Measurements from ENCODE around the gene GAS7.

The GAS7 gene

GRCh38 chr17:10198509-10199249, at the start of gene GAS7:
TSS of gene GAS7 (minus strand) at chr17:10198606.
- DNase-seq = peak; percentile 64

- no peak for DNase-seq
These were observed 49.4 kb upstream of the GAS7 start for GRCh38 chr17:10247810-10248209.

GRCh38 chr17:10243883-10244844, 45.8 kb upstream of the GAS7 start:
- DNase-seq = no peak

GRCh38 chr17:10241781-10242180, 43.4 kb upstream of the GAS7 start:
- DNase-seq = no peak

GRCh38 chr17:10238661-10239060, 40.3 kb upstream of the GAS7 start:
- no peak for DNase-seq

GRCh38 chr17:10234033-10234432, 35.6 kb upstream of the GAS7 start:
- no peak for DNase-seq

GRCh38 chr17:10233161-10233560, 34.8 kb upstream of the GAS7 start:
- DNase-seq = no peak

GRCh38 chr17:10229181-10229580, 30.8 kb upstream of the GAS7 start:
- DNase-seq = no peak

GRCh38 chr17:10226930-10227695, 28.7 kb upstream of the GAS7 start:
- DNase-seq = peak; percentile 75

- no peak for DNase-seq
These were observed 26.3 kb upstream of the GAS7 start for GRCh38 chr17:10224582-10225195.

- no peak for DNase-seq
These were observed 20.8 kb upstream of the GAS7 start for GRCh38 chr17:10219193-10219592.

GRCh38 chr17:10217916-10218315, 19.5 kb upstream of the GAS7 start:
- no peak for DNase-seq

GRCh38 chr17:10216213-10216938, 18.0 kb upstream of the GAS7 start:
- DNase-seq = no peak

- DNase-seq = no peak
These were observed 16.9 kb upstream of the GAS7 start for GRCh38 chr17:10215286-10215685.

- DNase-seq = no peak
These were observed 13.3 kb upstream of the GAS7 start for GRCh38 chr17:10211666-10212065.

- DNase-seq = no peak
These were observed 11.8 kb upstream of the GAS7 start for GRCh38 chr17:10210151-10210574.

- DNase-seq = no peak
These were observed 10.3 kb upstream of the GAS7 start for GRCh38 chr17:10208604-10209193.

- DNase-seq = no peak
These were observed 8.7 kb upstream of the GAS7 start for GRCh38 chr17:10207153-10207552.

GRCh38 chr17:10205549-10206185, 7.3 kb upstream of the GAS7 start:
- DNase-seq = no peak

- no peak for DNase-seq
These were observed 3.3 kb upstream of the GAS7 start for GRCh38 chr17:10201680-10202079.

GRCh38 chr17:10200645-10201044, 2.2 kb upstream of the GAS7 start:
- DNase-seq = no peak

Data from activated effector memory CD4-positive, alpha-beta T cell treated with anti-CD3 and anti-CD28 coated beads, Interleukin-2, amount 50 U/mL, for 16 hours (primary cell).